Tibial nerve (tissue), 4 donors: ENCODE data around the gene PHACTR1. TPM values are rescaled to one million over a fixed set of nuclear protein-coding genes. Genes with fewer than 3 reads are reported as not detected.

Experiments
- DNase-seq, 2 donors: peaks; one replicate each; pipeline ENCODE4 v3.0.0-alpha.2; 2019; ENCODE audit warnings: low spot score in 2 of 2
- H3K27ac ChIP-seq, 4 donors: fragments of 200-600 bp; sonication (generic) in 3 of 4; one replicate each; pipeline ENCODE4 v1.5.1; 2017 to 2019; ENCODE audit warnings: mild to moderate bottlenecking in 1 of 4
- H3K27me3 ChIP-seq, 2 donors: fragments of 200-600 bp; sonication (generic) in 1 of 2; one replicate each; pipeline versions ENCODE4 v1.5.1 to v1.6.0; 2017 to 2019
- H3K36me3 ChIP-seq, 3 donors: fragments of 200-600 bp; sonication (generic); one replicate each; pipeline ENCODE4 v1.5.1; 2018 to 2019
- H3K4me1 ChIP-seq, 4 donors: fragments of 200-600 bp; sonication (generic) in 3 of 4; one replicate each; pipeline ENCODE4 v1.5.1; 2017 to 2019
- H3K4me3 ChIP-seq, 4 donors: fragments of 200-600 bp; sonication (generic) in 3 of 4; one replicate each; pipeline ENCODE4 v1.5.1; 2017 to 2019; ENCODE audit warnings: mild to moderate bottlenecking in 1 of 4, moderate library complexity in 1 of 4
- H3K9me3 ChIP-seq, 4 donors: fragments of 200-600 bp; sonication (generic) in 3 of 4; one replicate each; pipeline ENCODE4 v1.5.1; 2017 to 2019
- CTCF ChIP-seq, 5 experiments: fragments of 200-600 bp in 3 of 5; fragments of 450-650 bp in 2 of 5; sonication (generic) in 3 of 5; IDR thresholded peaks; one replicate each; pipeline ENCODE4 v1.5.1; 2016 to 2019; ENCODE audit warnings: antibody characterized with exemption in 5 of 5, mild to moderate bottlenecking in 3 of 5, moderate library complexity in 2 of 5
- EP300 ChIP-seq, 2 donors: sonication (generic); formaldehyde crosslinking; IDR thresholded peaks; one replicate each; pipeline ENCODE4 v1.6.1; 2017; ENCODE audit warnings: antibody characterized with exemption in 2 of 2, mild to moderate bottlenecking in 1 of 2
- POLR2A ChIP-seq, 2 donors: fragments of 450-650 bp; IDR thresholded peaks; one replicate each; pipeline ENCODE4 v1.6.1; 2017; ENCODE audit warnings: antibody characterized with exemption in 2 of 2, mild to moderate bottlenecking in 2 of 2, moderate library complexity in 2 of 2
- WGBS, 2 donors: methylation state at CpG; one replicate each; pipeline ENCODE4 v1.1.5; 2018; 5-methylcytosine and 5-hydroxymethylcytosine counted together
- total RNA-seq, 4 donors: library from RNA; depleted of rRNA; stranded (reverse); fragments of >200 nt; gene quantifications; one replicate each; pipeline ENCODE4 v1.1.0, GENCODE V29; 2016

Gene PHACTR1
- total RNA-seq, 4 donors from 2014 or later = 1.5 to 2.7 (median 1.6) TPM

- no peaks in the 10 kb centered on the region for H3K36me3 ChIP-seq
- no peak overlapping the region for H3K27ac ChIP-seq
- H3K4me1 ChIP-seq = peaks cover 0 to 1% (median 0%) of the 10 kb centered on the region in 4 donors
- 63 to 69% methylated on average over 1 of the region's 1 CpG for WGBS, 2 donors
- H3K9me3 ChIP-seq = no peaks in the 10 kb centered on the region
- no peak overlapping the region for H3K4me3 ChIP-seq
- no peak for TF ChIP-seq CTCF (IDR thresholded peaks at IDR 0.05)
- no peak for TF ChIP-seq EP300 (IDR thresholded peaks at IDR 0.05)
- TF ChIP-seq POLR2A (IDR thresholded peaks at IDR 0.05) = no peak
- H3K27me3 ChIP-seq = no peaks in the 10 kb centered on the region
- no peak for DNase-seq
Measured at GRCh38 chr6:13066820-13067219, 350.3 kb downstream of the PHACTR1 start.

- H3K27ac ChIP-seq = no peak overlapping the region
- no peaks in the 10 kb centered on the region for H3K27me3 ChIP-seq
- peaks cover 0 to 6% (median 0%) of the 10 kb centered on the region in 4 donors for H3K4me1 ChIP-seq
- no peaks in the 10 kb centered on the region for H3K36me3 ChIP-seq
- H3K4me3 ChIP-seq = no peak overlapping the region
- no peak for DNase-seq
- 69 to 73% methylated on average over 12 of the region's 12 CpGs for WGBS, 2 donors
- TF ChIP-seq EP300 (IDR thresholded peaks at IDR 0.05) (no peak), POLR2A (IDR thresholded peaks at IDR 0.05) (no peak), CTCF (IDR thresholded peaks at IDR 0.05) (no peak)
- H3K9me3 ChIP-seq = no peaks in the 10 kb centered on the region
Measured at GRCh38 chr6:13068586-13069210, 352.1 kb downstream of the PHACTR1 start.

GRCh38 chr6:13071550-13072345 lies 355.2 kb downstream of the PHACTR1 start:
- WGBS, 2 donors = 27 to 33% methylated on average over 6 of the region's 6 CpGs
- no peak for DNase-seq
- Histone ChIP-seq H3K27me3 (no peaks in the 10 kb centered on the region), H3K4me3 (no peak overlapping the region), H3K9me3 (no peaks in the 10 kb centered on the region), H3K36me3 (no peaks in the 10 kb centered on the region), H3K27ac (no peak overlapping the region), H3K4me1 (peaks cover 0 to 6% (median 0%) of the 10 kb centered on the region in 4 donors)
- TF ChIP-seq EP300 (IDR thresholded peaks at IDR 0.05) (no peak), CTCF (IDR thresholded peaks at IDR 0.05) (no peak), POLR2A (IDR thresholded peaks at IDR 0.05) (no peak)

GRCh38 chr6:13072686-13073347 lies 356.2 kb downstream of the PHACTR1 start:
- 64 to 73% methylated on average over 5 of the region's 5 CpGs for WGBS, 2 donors
- Histone ChIP-seq H3K27me3 (no peaks in the 10 kb centered on the region), H3K4me1 (peaks cover 0 to 6% (median 0%) of the 10 kb centered on the region in 4 donors), H3K27ac (no peak overlapping the region), H3K4me3 (no peak overlapping the region), H3K36me3 (no peaks in the 10 kb centered on the region), H3K9me3 (no peaks in the 10 kb centered on the region)
- DNase-seq = no peak
- TF ChIP-seq CTCF (IDR thresholded peaks at IDR 0.05) = no peak
- TF ChIP-seq EP300 (IDR thresholded peaks at IDR 0.05) = no peak
- no peak for TF ChIP-seq POLR2A (IDR thresholded peaks at IDR 0.05)
